ENCODE measurements around the gene RHOBTB3.

The RHOBTB3 gene

GRCh38 chr5:95845391-95845790 is 114.3 kb downstream of the RHOBTB3 start:
- no peak for TF ChIP-seq TOX (CRISPR knock-in tag; IDR thresholded peaks at IDR 0.05; ENCODE audit: borderline replicate concordance)
- TF ChIP-seq GLIS3 (CRISPR knock-in tag; IDR thresholded peaks at IDR 0.05) = no peak
- no peak for TF ChIP-seq CSDC2 (CRISPR knock-in tag; IDR thresholded peaks at IDR 0.05)
- TF ChIP-seq TSHZ2 (CRISPR knock-in tag; IDR thresholded peaks at IDR 0.05) = no peak
- no peak for TF ChIP-seq ZC3H10 (CRISPR knock-in tag; IDR thresholded peaks at IDR 0.05)
- TF ChIP-seq RARB (CRISPR knock-in tag; IDR thresholded peaks at IDR 0.05) = no peak
- no peak for TF ChIP-seq ISL1 (CRISPR knock-in tag; IDR thresholded peaks at IDR 0.05)
- no peak for TF ChIP-seq POU6F1 (CRISPR knock-in tag; IDR thresholded peaks at IDR 0.05; ENCODE audit: borderline replicate concordance, low read depth)
- TF ChIP-seq PATZ1 (CRISPR knock-in tag; IDR thresholded peaks at IDR 0.05; ENCODE audit: borderline replicate concordance) = no peak
- TF ChIP-seq ZFP3 (CRISPR knock-in tag; IDR thresholded peaks at IDR 0.05) = no peak
- no peak for TF ChIP-seq ZNF565 (CRISPR knock-in tag; conservative IDR thresholded peaks at IDR 0.05; ENCODE audit: low read depth)
- no peak for TF ChIP-seq CREB5 (CRISPR knock-in tag; IDR thresholded peaks at IDR 0.05; ENCODE audit: low read depth)
- TF ChIP-seq ZNF70 (CRISPR knock-in tag; IDR thresholded peaks at IDR 0.05) = no peak
- no peak for TF ChIP-seq ESRRG (CRISPR knock-in tag; IDR thresholded peaks at IDR 0.05)
- no peak for TF ChIP-seq BACH2 (CRISPR knock-in tag; IDR thresholded peaks at IDR 0.05; ENCODE audit: borderline replicate concordance)
- no peak for TF ChIP-seq SNAI2 (CRISPR knock-in tag; IDR thresholded peaks at IDR 0.05)
- no peak for ATAC-seq

Data from SK-N-SH treated with all-trans-retinoic acid at 6 μM for 48 hours (cell line).